GM12878 (cell line): ENCODE measurements around the gene MTCH2. TPM values are rescaled to one million over a fixed set of nuclear protein-coding genes. Genes with fewer than 3 reads are reported as not detected.

Experiments
- ATAC-seq: fragments of 200-7000 bp; cut with Tn5 transposase; 3 replicates; pipeline ENCODE4 v1.9.1; 2020; ENCODE audit warnings: mild to moderate bottlenecking, moderate library complexity
- BruUV-seq: library from RNA; stranded (reverse); fragments of 400-500 nt; replicated peaks from 2 replicates; lab custom pipeline; 2021; lab: Mats Ljungman, UMichigan
- CTCF ChIA-PET: fragments of 300-600 bp; sonication (Branson Sonifier 250); formaldehyde crosslinking; extraction: SDS; loops from one replicate; lab custom pipeline; 2021; ENCODE audit warnings: inconsistent platforms; lab: Yijun Ruan, JAX
- POLR2A ChIA-PET: fragments of 350-600 bp; formaldehyde crosslinking; extraction: SDS; loops from one replicate; lab custom pipeline; 2021; ENCODE audit warnings: inconsistent platforms; lab: Charles Lee
- RAD21 ChIA-PET: fragments of 300-600 bp; sonication (Branson Sonifier 250); formaldehyde crosslinking; loops from one replicate; lab custom pipeline; 2023; ENCODE audit warnings: antibody characterized with exemption; ENCODE audit not compliant: unreplicated experiment; lab: Charles Lee
- SMC1A ChIA-PET: fragments of 300-600 bp; sonication (Branson Sonifier 250); formaldehyde crosslinking; loops from one replicate; lab custom pipeline; 2023; ENCODE audit not compliant: unreplicated experiment, uncharacterized antibody; lab: Charles Lee
- DNase-seq: peaks from one replicate; pipeline ENCODE4 v3.0.0-alpha.2; 2011; ENCODE audit warnings: low read depth, low spot score
- FAIRE-seq: peaks from 3 replicates; lab custom pipeline; 2011; peaks lifted over from hg19 to GRCh38; lab: Jason Lieb, UNC
- H2AFZ ChIP-seq: 2 replicates; pipeline ENCODE4 v1.6.0; 2011; ENCODE audit warnings: low read depth, low read length, control low read depth; ENCODE audit not compliant: control insufficient read depth
- H3K27ac ChIP-seq: 2 replicates; pipeline ENCODE4 v1.5.1; 2011; ENCODE audit warnings: control low read depth; ENCODE audit not compliant: control insufficient read depth, insufficient read depth
- H3K27me3 ChIP-seq, 2 experiments: replicated peaks in 1 of 2; 2 replicates each; pipeline versions ENCODE4 v1.6.0 to v1.6.1; 2011; ENCODE audit warnings: low read length in 1 of 2; ENCODE audit not compliant: control insufficient read depth in 2 of 2, insufficient read depth in 2 of 2
- H3K36me3 ChIP-seq, 2 experiments: 2 replicates each; pipeline ENCODE4 v1.5.1; 2011; ENCODE audit warnings: low read length in 1 of 2; ENCODE audit not compliant: control insufficient read depth in 2 of 2, insufficient read depth in 2 of 2
- H3K4me1 ChIP-seq: 2 replicates; pipeline ENCODE4 v1.6.1; 2011; ENCODE audit warnings: mild to moderate bottlenecking, low read length, moderate library complexity, mixed read lengths; ENCODE audit not compliant: control insufficient read depth, insufficient read depth
- H3K4me2 ChIP-seq: 2 replicates; pipeline ENCODE4 v1.6.0; 2011; ENCODE audit warnings: control low read depth; ENCODE audit not compliant: control insufficient read depth, insufficient read depth
- H3K4me3 ChIP-seq: fragments of 200-600 bp; sonication (generic); 2 replicates; pipeline ENCODE4 v1.5.1; 2016
- H3K79me2 ChIP-seq: 2 replicates; pipeline ENCODE4 v1.6.0; 2011; ENCODE audit warnings: low read length; ENCODE audit not compliant: control insufficient read depth, insufficient read depth
- H3K9ac ChIP-seq: 2 replicates; pipeline ENCODE4 v1.8.0; 2011; ENCODE audit warnings: low read length, control low read depth, mixed read lengths; ENCODE audit not compliant: control insufficient read depth, insufficient read depth
- H3K9me3 ChIP-seq: replicated peaks from 3 replicates; pipeline ENCODE4 v1.5.1; 2011; ENCODE audit warnings: mild to moderate bottlenecking, low read length; ENCODE audit not compliant: control insufficient read depth, insufficient read depth
- H4K20me1 ChIP-seq: 2 replicates; pipeline ENCODE4 v1.6.0; 2011; ENCODE audit not compliant: control insufficient read depth, insufficient read depth
- CBX3 ChIP-seq: fragments of 200-600 bp; sonication (generic); IDR thresholded peaks from 2 replicates; pipeline ENCODE4 v1.6.1; 2016; ENCODE audit warnings: low read depth, borderline replicate concordance
- CHD2 ChIP-seq: IDR thresholded peaks from 2 replicates; pipeline ENCODE4 v1.6.1; 2011; ENCODE audit warnings: low read depth, low read length, improper control_type of control experiment, borderline replicate concordance
- DPF2 ChIP-seq: fragments of 450-650 bp; IDR thresholded peaks from 2 replicates; pipeline ENCODE4 v1.6.1; 2017; ENCODE audit warnings: mild to moderate bottlenecking
- IKZF1 ChIP-seq: fragments of 450-650 bp; conservative IDR thresholded peaks from 2 replicates; pipeline ENCODE4 v1.6.1; 2017; ENCODE audit warnings: antibody characterized with exemption, mild to moderate bottlenecking
- KLF5 ChIP-seq: fragments of 450-650 bp; IDR thresholded peaks from 2 replicates; pipeline ENCODE4 v1.6.1; 2014; ENCODE audit warnings: mild to moderate bottlenecking; ENCODE audit not compliant: partially characterized antibody
- MTA2 ChIP-seq: fragments of 450-650 bp; IDR thresholded peaks from 2 replicates; pipeline ENCODE4 v1.6.1; 2016; ENCODE audit warnings: low read depth, mild to moderate bottlenecking, moderate library complexity
- SUPT20H ChIP-seq: IDR thresholded peaks from 2 replicates; pipeline ENCODE4 v1.6.1; 2011; ENCODE audit warnings: low read depth, mild to moderate bottlenecking, low read length, moderate library complexity, borderline replicate concordance; ENCODE audit not compliant: control insufficient read depth
- TBL1XR1 ChIP-seq: IDR thresholded peaks from 2 replicates; pipeline ENCODE4 v1.6.1; 2012; ENCODE audit warnings: low read depth, low read length, improper control_type of control experiment
- TCF7 ChIP-seq: IDR thresholded peaks from 2 replicates; pipeline ENCODE4 v1.6.1; 2014; ENCODE audit warnings: antibody characterized with exemption, borderline replicate concordance
- ZBED1 ChIP-seq: IDR thresholded peaks from 2 replicates; pipeline ENCODE4 v1.6.1; 2016; ENCODE audit warnings: borderline replicate concordance
- ZSCAN29 ChIP-seq: fragments of 450-650 bp; IDR thresholded peaks from 2 replicates; pipeline ENCODE4 v1.6.1; 2017; ENCODE audit warnings: mild to moderate bottlenecking, moderate library complexity
- WGBS: methylation state at CpG from one replicate; pipeline ENCODE4 v1.1.6; 2016; ENCODE audit warnings: low lambda C conversion rate; ENCODE audit not compliant: insufficient replicate concordance, insufficient coverage; ENCODE audit errors: missing lambda C conversion rate; 5-methylcytosine and 5-hydroxymethylcytosine counted together
- in situ Hi-C: fragments of 300-500 bp; cut with MboI; formaldehyde crosslinking; loops from 9 replicates; pipeline ENCODE4 v1.14.3; 2018; ENCODE audit warnings: mixed read lengths
- intact Hi-C: fragments of 100-400 bp; cut with micrococcal nuclease; formaldehyde crosslinking; loops from one replicate; pipeline ENCODE4 v1.14.2; 2022; ENCODE audit not compliant: unreplicated experiment
- polyA plus RNA-seq, 11 experiments: library from polyadenylated mRNA; depleted of rRNA in 4 of 11; unstranded in 6 of 11; stranded (reverse) in 5 of 11; fragments of >200 nt; fragmentation: Nextera tagmentation in 4 of 11; fragmentation: Illumina TruSeq in 1 of 11; extraction: Ambion mirVana in 4 of 11; extraction: Trizol in 1 of 11; gene quantifications; 1 replicate in 1 of 11; 2 replicates in 10 of 11; pipeline versions ENCODE4 v1.2.1 to v1.2.3, GENCODE V29; 2011 to 2016; ENCODE audit warnings: inconsistent platforms in 2 of 11, missing spikeins in 2 of 11, low read depth in 1 of 11
- total RNA-seq, 4 experiments: library from RNA; depleted of rRNA in 3 of 4; stranded (reverse); fragments of >200 nt in 3 of 4; fragmentation: Illumina TruSeq in 1 of 4; extraction: Trizol in 1 of 4; gene quantifications; 2 replicates each; pipeline versions ENCODE4 v1.2.1 to v1.2.3, GENCODE V29; 2013 to 2021

The MTCH2 gene
- total and polyA plus RNA-seq, 10 of the 15 experiments (the other 5 are each of a cell fraction or from before 2014, with no cell fraction given): 72.4 to 341 (median 144) TPM

DNA sequence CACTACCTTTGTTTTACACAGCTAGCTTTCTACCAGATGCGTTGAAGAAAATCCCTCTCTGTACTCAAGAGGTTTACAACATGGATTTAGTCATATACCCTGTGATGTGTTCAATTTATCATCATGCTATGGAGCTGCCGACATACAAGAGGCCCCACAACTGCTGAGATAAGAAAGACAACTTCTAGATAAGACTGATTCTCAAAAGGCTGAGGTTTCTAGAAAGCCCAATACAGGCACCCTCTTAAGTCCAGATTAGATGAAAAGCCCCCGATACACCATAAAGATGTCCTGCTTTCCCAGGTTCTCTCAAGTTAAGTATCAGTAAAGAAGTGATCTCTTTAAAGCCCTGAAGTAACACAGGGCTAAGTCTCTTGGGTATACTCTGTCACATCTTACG is 14.3 kb downstream of the MTCH2 start:
- intact Hi-C loops (no loop called here), in situ Hi-C loops (no loop called here)
- ChIA-PET RAD21 (no interaction called here), CTCF (interaction anchor here (1.3 to 1.5 kb wide), 2 partner anchors 11 to 71 kb away, joined by 3 to 4 read pairs; no protein-coding TSS in a partner anchor), POLR2A (interaction anchor here (1.1 kb wide), 1 partner anchor 9 kb away, joined by 3 read pairs; no protein-coding TSS in a partner anchor), SMC1A (no interaction called here)
- DNase-seq (no peak), FAIRE-seq (no peak), ATAC-seq (no peak)
- H3K9me3 ChIP-seq: no peaks in the 10 kb centered on the region
- H3K9ac ChIP-seq: no peak overlapping the region
- no peaks in the 10 kb centered on the region for H3K4me1 ChIP-seq
- no peaks in the 10 kb centered on the region for H3K79me2 ChIP-seq
- no peak overlapping the region for H3K4me2 ChIP-seq
- H3K27ac ChIP-seq: no peak overlapping the region
- 98% methylated on average over 4 of the region's 4 CpGs for WGBS
- H3K36me3 ChIP-seq: peaks cover 4 to 28% of the 10 kb centered on the region in 2 experiments
- H2AFZ ChIP-seq: no peak overlapping the region
- H4K20me1 ChIP-seq: no peaks in the 10 kb centered on the region
- no peak overlapping the region for H3K4me3 ChIP-seq
- TF ChIP-seq CBX3 (no peak), SUPT20H (no peak), MTA2 (no peak), ZSCAN29 (no peak), DPF2 (no peak)
- H3K27me3 ChIP-seq: no peaks in the 10 kb centered on the region
- BruUV-seq: no TSS peak

DNA sequence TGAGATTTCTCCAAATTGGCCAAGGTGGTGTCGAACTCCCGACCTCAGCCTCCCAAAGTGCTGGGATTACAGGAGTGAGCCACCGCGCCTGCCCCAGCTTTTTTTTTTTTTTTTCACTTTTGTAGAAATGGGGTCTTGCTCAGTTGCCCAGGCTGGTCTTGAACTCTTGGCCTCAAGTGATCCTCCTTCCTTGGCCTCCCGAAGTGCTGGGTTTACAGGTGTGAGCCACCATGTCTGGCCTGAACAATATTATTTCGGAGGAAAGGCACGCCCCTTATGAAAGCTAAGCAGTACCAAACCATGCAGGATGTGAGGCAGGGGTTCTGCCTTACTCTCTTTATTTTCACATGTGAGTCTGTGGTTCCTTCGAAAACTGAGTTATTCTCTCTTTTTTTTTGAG is 16.1 kb downstream of the MTCH2 start:
- Histone ChIP-seq H4K20me1 (no peaks in the 10 kb centered on the region), H3K27me3 (no peaks in the 10 kb centered on the region), H3K79me2 (no peaks in the 10 kb centered on the region), H3K9me3 (no peaks in the 10 kb centered on the region), H2AFZ (no peak overlapping the region), H3K36me3 (peaks cover 5 to 29% of the 10 kb centered on the region in 2 experiments; a peak in 3 of 4 replicates), H3K9ac (no peak overlapping the region), H3K4me2 (no peak overlapping the region), H3K4me1 (no peaks in the 10 kb centered on the region), H3K27ac (no peak overlapping the region), H3K4me3 (no peak overlapping the region)
- 85% methylated on average over 8 of the region's 8 CpGs for WGBS
- in situ Hi-C loops: no loop called here
- FAIRE-seq (no peak), DNase-seq (no peak), ATAC-seq (no peak)
- RAD21 ChIA-PET: interaction anchor here (0.7 kb wide), 1 partner anchor 446 kb away, joined by 3 read pairs; no protein-coding TSS in a partner anchor
- no peak for TF ChIP-seq ZBED1
- no peak for TF ChIP-seq IKZF1
- TF ChIP-seq TBL1XR1: no peak
- no peak for TF ChIP-seq CHD2
- TF ChIP-seq TCF7: no peak
- TF ChIP-seq KLF5: no peak
- BruUV-seq: no TSS peak
- SMC1A ChIA-PET: no interaction called here
- CTCF ChIA-PET: no interaction called here
- intact Hi-C loops: no loop called here
- POLR2A ChIA-PET: interaction anchor here (0.6 kb wide), 4 partner anchors 83 to 319 kb away, joined by 3 read pairs; no protein-coding TSS in a partner anchor
